ENCODE measurements around the gene DNAJB12. TPM values are rescaled to one million over a fixed set of nuclear protein-coding genes. Genes with fewer than 3 reads are reported as not detected.
A peak's percentile ranks its signal among the peaks of the same experiment; 100 is the strongest.

Gene DNAJB12
- total RNA-seq, 1 experiment from 2014 or later: 68.1 TPM

DNA sequence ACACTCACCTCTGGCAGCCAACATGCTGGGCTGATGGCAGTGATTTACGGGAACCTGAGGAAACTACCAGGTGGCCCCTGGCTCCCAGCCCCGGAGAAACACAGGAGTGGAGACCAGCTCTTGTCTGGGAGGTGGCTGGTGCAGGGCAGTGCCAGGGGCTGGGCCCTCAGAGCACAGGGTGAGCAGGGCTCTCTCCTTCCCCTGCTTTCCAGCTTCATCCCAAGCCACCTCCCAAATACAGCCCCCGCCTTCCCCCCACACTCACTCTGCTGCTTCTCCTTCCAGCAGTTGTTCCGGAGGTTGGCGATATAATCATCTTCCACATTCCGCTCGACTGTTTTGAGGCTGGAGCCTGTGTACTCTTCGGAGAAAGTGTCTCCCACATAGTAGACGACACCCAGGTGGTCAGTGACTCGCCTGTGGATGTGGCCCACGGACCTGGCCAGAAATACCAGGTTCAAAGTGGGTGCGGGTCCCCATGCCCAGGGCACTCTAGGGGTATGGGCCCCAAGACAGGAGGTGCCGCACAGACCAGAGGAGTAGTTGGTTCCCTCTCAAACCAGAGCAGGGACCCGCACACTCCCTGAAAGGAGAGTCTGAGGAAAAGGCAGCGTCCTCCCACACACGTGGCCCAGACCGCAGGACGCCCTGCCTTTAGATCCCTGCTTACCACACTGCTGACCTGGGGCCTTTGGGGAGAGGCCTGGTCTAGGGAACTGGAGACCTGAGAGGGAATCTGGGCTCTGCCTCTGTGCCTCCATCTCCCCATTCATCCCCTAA, 18.3 kb downstream of the DNAJB12 start:
- H3K4me3 Mint-ChIP-seq (ENCODE audit: unreplicated experiment): peak overlapping the region; percentile 72
- H3K4me1 Mint-ChIP-seq (ENCODE audit: insufficient read depth, unreplicated experiment): peaks cover 46% of the 10 kb centered on the region
- TF ChIP-seq, protein P1, sequence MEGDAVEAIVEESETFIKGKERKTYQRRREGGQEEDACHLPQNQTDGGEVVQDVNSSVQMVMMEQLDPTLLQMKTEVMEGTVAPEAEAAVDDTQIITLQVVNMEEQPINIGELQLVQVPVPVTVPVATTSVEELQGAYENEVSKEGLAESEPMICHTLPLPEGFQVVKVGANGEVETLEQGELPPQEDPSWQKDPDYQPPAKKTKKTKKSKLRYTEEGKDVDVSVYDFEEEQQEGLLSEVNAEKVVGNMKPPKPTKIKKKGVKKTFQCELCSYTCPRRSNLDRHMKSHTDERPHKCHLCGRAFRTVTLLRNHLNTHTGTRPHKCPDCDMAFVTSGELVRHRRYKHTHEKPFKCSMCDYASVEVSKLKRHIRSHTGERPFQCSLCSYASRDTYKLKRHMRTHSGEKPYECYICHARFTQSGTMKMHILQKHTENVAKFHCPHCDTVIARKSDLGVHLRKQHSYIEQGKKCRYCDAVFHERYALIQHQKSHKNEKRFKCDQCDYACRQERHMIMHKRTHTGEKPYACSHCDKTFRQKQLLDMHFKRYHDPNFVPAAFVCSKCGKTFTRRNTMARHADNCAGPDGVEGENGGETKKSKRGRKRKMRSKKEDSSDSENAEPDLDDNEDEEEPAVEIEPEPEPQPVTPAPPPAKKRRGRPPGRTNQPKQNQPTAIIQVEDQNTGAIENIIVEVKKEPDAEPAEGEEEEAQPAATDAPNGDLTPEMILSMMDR (IDR thresholded peaks at IDR 0.05; ENCODE audit: unreplicated experiment): no peak

DNA sequence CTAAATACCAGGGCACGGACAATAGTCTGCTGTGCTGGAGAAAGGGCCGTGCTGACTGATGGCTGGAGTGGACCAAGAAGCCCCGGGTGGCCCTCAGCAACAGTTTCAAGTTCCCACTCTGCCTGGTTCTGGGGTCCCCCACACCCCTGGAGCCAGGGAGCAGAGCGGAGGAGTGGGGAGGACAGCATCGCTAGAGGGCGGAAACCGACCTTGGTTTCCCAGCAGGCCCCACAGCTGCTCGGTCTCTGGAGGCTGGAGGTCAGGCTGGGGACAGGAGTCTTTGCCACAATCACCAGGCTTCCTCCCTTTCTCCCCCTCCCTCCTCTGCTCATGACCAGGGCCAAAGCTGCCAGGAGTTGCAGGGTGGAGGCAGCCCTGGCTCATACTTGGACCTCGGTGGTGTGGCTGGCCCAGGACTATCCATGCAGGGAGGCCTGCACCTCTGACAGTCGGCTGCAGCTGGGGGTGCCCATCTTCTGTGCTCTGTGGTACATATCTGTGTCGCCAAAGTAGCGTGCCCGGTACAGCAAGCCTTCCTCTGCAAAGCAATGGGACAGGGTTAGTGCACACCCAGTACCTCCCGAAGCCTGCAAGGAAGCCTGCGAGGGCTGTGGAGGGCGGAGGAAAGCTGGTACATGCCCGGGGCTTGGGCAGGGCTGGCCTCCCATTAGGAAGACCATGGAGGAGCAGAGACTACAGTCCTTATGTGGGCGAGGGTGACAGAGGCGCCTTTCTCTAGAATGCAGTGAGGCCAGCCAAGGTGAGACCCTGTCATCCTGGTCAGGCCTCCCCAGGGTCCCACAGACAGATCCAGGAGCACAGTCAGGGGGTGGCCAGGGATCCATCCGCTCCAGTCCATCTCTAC, 19.1 kb downstream of the DNAJB12 start:
- peak; percentile 90 for DNase-seq (ENCODE audit: unreplicated experiment)
- ChIA-PET POLR2A (interaction anchor here (0.6 to 12.8 kb wide), 28 partner anchors 14 to 369 kb away, joined by 3 to 399 read pairs (median 5); partner anchors contain the start of genes ANAPC16, ASCC1 and DDIT4), CTCF (interaction anchor here (0.6 to 7.3 kb wide), 15 partner anchors 10 to 492 kb away, joined by 3 to 68 read pairs (median 4); partner anchors contain the start of gene DDIT4)
- intact Hi-C loops (cut with micrococcal nuclease): loop anchor here (1.0 to 5.0 kb wide), 5 partner anchors 15 to 438 kb away; no protein-coding TSS in a partner anchor
- Mint-ChIP-seq H3K4me1 (ENCODE audit: insufficient read depth, unreplicated experiment) (peaks cover 45% of the 10 kb centered on the region), H3K4me3 (ENCODE audit: unreplicated experiment) (peak overlapping the region; percentile 72), H3K9me3 (ENCODE audit: unreplicated experiment) (no peaks in the 10 kb centered on the region), H3K27ac (ENCODE audit: low read depth, unreplicated experiment) (peak overlapping the region; percentile 79), H3K27me3 (ENCODE audit: insufficient read depth, unreplicated experiment) (no peaks in the 10 kb centered on the region), H3K36me3 (ENCODE audit: insufficient read depth, unreplicated experiment) (peaks cover 49% of the 10 kb centered on the region)
- TF ChIP-seq, protein P1 (IDR thresholded peaks at IDR 0.05; ENCODE audit: unreplicated experiment): no peak
- BruUV-seq (replicated peaks): TSS peak; percentile 28

More for the DNA sequence above, 18.3 kb downstream of the DNAJB12 start:
- peak; percentile 85 for DNase-seq (ENCODE audit: unreplicated experiment)
- Mint-ChIP-seq H3K9me3 (ENCODE audit: unreplicated experiment) (no peaks in the 10 kb centered on the region), H3K36me3 (ENCODE audit: insufficient read depth, unreplicated experiment) (peaks cover 57% of the 10 kb centered on the region), H3K27me3 (ENCODE audit: insufficient read depth, unreplicated experiment) (no peaks in the 10 kb centered on the region), H3K27ac (ENCODE audit: low read depth, unreplicated experiment) (peak overlapping the region; percentile 79)
- BruUV-seq (replicated peaks): TSS peak; percentile 26
- ChIA-PET CTCF (interaction anchor here (0.6 to 7.3 kb wide), 30 partner anchors 11 to 651 kb away, joined by 3 to 68 read pairs (median 4); partner anchors contain the start of gene DDIT4), POLR2A (interaction anchor here (0.7 to 12.8 kb wide), 26 partner anchors 9 to 370 kb away, joined by 3 to 399 read pairs (median 5); partner anchors contain the start of genes ANAPC16, ASCC1 and DDIT4)
- intact Hi-C loops (cut with micrococcal nuclease): loop anchor here (1.0 to 5.0 kb wide), 4 partner anchors 210 to 439 kb away; no protein-coding TSS in a partner anchor

DNA sequence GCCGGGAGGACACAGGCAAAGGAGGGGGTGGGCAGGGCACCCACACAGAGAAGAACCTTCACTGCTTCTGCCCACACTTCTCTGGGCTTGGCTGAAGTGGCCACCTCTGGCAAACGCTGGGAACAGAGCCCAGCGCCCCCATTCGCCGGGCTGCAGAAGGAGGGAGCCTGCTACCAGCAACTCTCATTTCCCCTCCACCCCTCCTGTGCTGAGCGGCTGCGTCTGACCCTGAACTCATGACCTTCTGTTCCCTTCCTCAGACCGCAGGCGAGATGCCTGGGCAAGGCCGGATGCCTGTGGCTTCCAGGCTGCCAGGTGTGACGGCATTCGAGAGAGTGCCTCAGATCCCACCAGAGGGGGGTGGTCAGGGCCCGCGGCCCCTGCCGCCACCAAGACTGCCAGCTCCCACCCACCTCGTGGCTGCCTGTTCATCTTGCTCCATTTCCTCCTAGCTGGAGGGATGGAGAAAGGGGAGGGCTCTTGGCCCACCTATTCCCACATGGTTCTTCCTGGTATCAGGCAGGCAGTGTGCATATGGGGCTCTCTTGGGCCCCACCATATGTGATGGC, 19.8 kb downstream of the DNAJB12 start:
- intact Hi-C loops (cut with micrococcal nuclease): loop anchor here (1.0 to 5.0 kb wide), 4 partner anchors 15 to 438 kb away; no protein-coding TSS in a partner anchor
- H3K4me1 Mint-ChIP-seq (ENCODE audit: insufficient read depth, unreplicated experiment): peaks cover 50% of the 10 kb centered on the region

More for the DNA sequence above, 19.8 kb downstream of the DNAJB12 start:
- ChIA-PET POLR2A (interaction anchor here (0.6 to 12.8 kb wide), 26 partner anchors 14 to 554 kb away, joined by 3 to 399 read pairs (median 5); partner anchors contain the start of genes ANAPC16, ASCC1 and DDIT4), CTCF (interaction anchor here (0.6 to 7.3 kb wide), 13 partner anchors 12 to 492 kb away, joined by 3 to 68 read pairs (median 4); partner anchors contain the start of gene DDIT4)
- no peaks in the 10 kb centered on the region for H3K9me3 Mint-ChIP-seq (ENCODE audit: unreplicated experiment)
- peak; percentile 100 for DNase-seq (ENCODE audit: unreplicated experiment)
- peak overlapping the region; percentile 79 for H3K27ac Mint-ChIP-seq (ENCODE audit: low read depth, unreplicated experiment)
- peaks cover 48% of the 10 kb centered on the region for H3K36me3 Mint-ChIP-seq (ENCODE audit: insufficient read depth, unreplicated experiment)
- H3K4me3 Mint-ChIP-seq (ENCODE audit: unreplicated experiment): peak overlapping the region; percentile 72
- no TSS peak for BruUV-seq (replicated peaks)
- TF ChIP-seq, protein P1 (IDR thresholded peaks at IDR 0.05; ENCODE audit: unreplicated experiment): no peak
- H3K27me3 Mint-ChIP-seq (ENCODE audit: insufficient read depth, unreplicated experiment): no peaks in the 10 kb centered on the region

Measured in MCF 10A (cell line).